Upper lobe of left lung (tissue), 6 donors: ENCODE results near the gene GYPE. TPM values are rescaled to one million over a fixed set of nuclear protein-coding genes. Genes with fewer than 3 reads are reported as not detected.
A peak's percentile ranks its signal among the peaks of the same experiment; 100 is the strongest.
"Not testable (repeated sequence)": the region's sequence is repeated elsewhere in the genome, so short reads cannot be mapped to it uniquely, and the experiment has no call there.

Source experiments
- ATAC-seq, 2 donors: fragments of 200-7000 bp; cut with Tn5 transposase; one replicate each; pipeline ENCODE4 v1.9.1; 2022; ENCODE audit warnings: mild to moderate bottlenecking in 2 of 2, moderate library complexity in 2 of 2; ENCODE audit not compliant: low FRiP score in 2 of 2
- DNase-seq, 2 donors: peaks; one replicate each; pipeline ENCODE4 v3.0.0-alpha.2; 2019 to 2020
- H3K27ac ChIP-seq, 4 donors: fragments of 200-600 bp; sonication (generic); one replicate each; pipeline ENCODE4 v1.5.1; 2016 to 2019
- H3K27me3 ChIP-seq, 4 donors: fragments of 200-600 bp; sonication (generic); one replicate each; pipeline ENCODE4 v1.5.1; 2017 to 2019
- H3K36me3 ChIP-seq, 4 donors: fragments of 200-600 bp; sonication (generic); one replicate each; pipeline ENCODE4 v1.5.1; 2016 to 2019
- H3K4me1 ChIP-seq, 4 donors: fragments of 200-600 bp; sonication (generic); one replicate each; pipeline ENCODE4 v1.5.1; 2018 to 2019
- H3K4me3 ChIP-seq, 4 donors: fragments of 200-600 bp; sonication (generic); one replicate each; pipeline ENCODE4 v1.5.1; 2017 to 2019; ENCODE audit warnings: mild to moderate bottlenecking in 2 of 4, moderate library complexity in 1 of 4
- H3K9me3 ChIP-seq, 4 donors: fragments of 200-600 bp; sonication (generic); one replicate each; pipeline ENCODE4 v1.5.1; 2018 to 2019
- CTCF ChIP-seq, 6 experiments: fragments of 450-650 bp in 4 of 6; fragments of 200-600 bp in 2 of 6; sonication (generic) in 2 of 6; IDR thresholded peaks; one replicate each; pipeline ENCODE4 v1.5.1; 2016 to 2019; ENCODE audit warnings: antibody characterized with exemption in 6 of 6
- EP300 ChIP-seq, 4 donors: sonication (generic); formaldehyde crosslinking; IDR thresholded peaks; one replicate each; pipeline ENCODE4 v1.5.1; 2017; ENCODE audit warnings: antibody characterized with exemption in 4 of 4, control low read depth in 2 of 4
- POLR2A ChIP-seq, 4 donors: fragments of 450-650 bp; IDR thresholded peaks; one replicate each; pipeline ENCODE4 v1.5.1; 2016 to 2017; ENCODE audit warnings: antibody characterized with exemption in 4 of 4, mild to moderate bottlenecking in 2 of 4
- POLR2AphosphoS5 ChIP-seq, 2 donors: sonication (generic); formaldehyde crosslinking; IDR thresholded peaks; one replicate each; pipeline ENCODE4 v1.5.1; 2017; ENCODE audit warnings: antibody characterized with exemption in 2 of 2
- WGBS, 2 donors: methylation state at CpG; one replicate each; pipeline ENCODE4 v1.1.5; 2017 to 2018; 5-methylcytosine and 5-hydroxymethylcytosine counted together
- total RNA-seq, 6 donors: library from RNA; depleted of rRNA in 4 of 6; stranded (reverse); fragments of >200 nt in 4 of 6; gene quantifications; one replicate each; pipeline versions ENCODE4 v1.1.0 to v1.2.1, GENCODE V29; 2016 to 2021
- donor health status: DM: no; HTN: no; CAD: no; lungs with moderate emphysema.
- donor health status: DM: no; HTN: yes; CAD: no; lungs with severe emphysema.

The GYPE gene
- total RNA-seq = 1 to 10 TPM in 2 of 6 donors, under 1 TPM in 3, not detected in 1; 0.89 to 1.7 (median 0.98) TPM

DNA sequence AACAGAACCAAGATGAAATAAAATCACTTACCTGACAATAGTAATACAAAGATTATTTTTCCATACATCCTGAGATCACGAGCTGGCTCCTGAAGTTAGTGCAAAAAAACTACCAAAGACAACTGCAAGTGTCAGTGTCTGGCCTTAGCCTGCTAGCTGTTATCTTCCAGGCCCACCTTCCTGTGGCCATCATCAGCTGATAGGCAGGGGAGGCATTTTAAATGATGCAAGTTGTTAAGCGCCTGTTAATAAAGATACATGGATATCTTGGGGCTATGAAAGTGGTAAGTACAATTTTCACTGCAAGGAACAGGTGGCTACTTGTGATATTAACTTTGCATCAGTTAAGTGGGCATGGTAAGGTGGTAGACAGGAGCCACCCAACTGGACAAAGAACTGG, at the start of gene GYPE:
GYPE (minus strand) TSS at position 120 of the 400 bp plus-strand sequence; CDS start at position 68, 52 bp downstream.
- not testable (repeated sequence) for H3K9me3 ChIP-seq, ATAC-seq, H3K36me3 ChIP-seq, DNase-seq, H3K4me3 ChIP-seq, H3K4me1 ChIP-seq, H3K27ac ChIP-seq, H3K27me3 ChIP-seq
- WGBS, 2 donors = 76 to 88% methylated on average over 2 of the region's 2 CpGs

- DNase-seq, H3K27ac ChIP-seq, H3K36me3 ChIP-seq, H3K27me3 ChIP-seq, H3K4me1 ChIP-seq, ATAC-seq, H3K4me3 ChIP-seq: not testable (repeated sequence)
- H3K9me3 ChIP-seq = peaks cover 0 to 17% (median 5%) of the 10 kb centered on the region in 4 donors
These were observed 46.2 kb upstream of the GYPE start for GRCh38 chr4:143951458-143951972.

DNA sequence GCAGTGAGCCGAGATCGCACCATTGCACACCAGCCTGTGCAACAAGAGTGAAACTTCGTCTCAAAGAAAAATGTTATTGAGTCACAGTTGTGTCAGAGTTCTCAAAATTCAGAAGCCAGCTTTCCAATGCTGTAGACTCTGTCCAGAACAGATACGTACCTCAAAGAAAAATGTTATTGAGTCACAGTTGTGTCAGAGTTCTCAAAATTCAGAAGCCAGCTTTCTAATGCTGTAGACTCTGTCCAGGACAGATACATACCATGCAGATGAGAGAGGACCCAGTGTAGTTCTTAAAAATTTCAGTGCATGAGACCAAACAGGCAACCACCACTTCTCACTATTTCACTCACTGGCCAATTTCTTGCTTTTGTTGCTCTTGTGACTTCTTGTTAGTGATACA, 45.6 kb upstream of the GYPE start:
- not testable (repeated sequence) for DNase-seq, H3K27ac ChIP-seq, H3K27me3 ChIP-seq, H3K4me3 ChIP-seq, ATAC-seq, H3K36me3 ChIP-seq, H3K4me1 ChIP-seq
- H3K9me3 ChIP-seq = peaks cover 0 to 17% (median 5%) of the 10 kb centered on the region in 4 donors
- 83 to 98% methylated on average over 4 of the region's 4 CpGs for WGBS, 2 donors

- not testable (repeated sequence) for DNase-seq, H3K36me3 ChIP-seq, H3K27ac ChIP-seq, H3K27me3 ChIP-seq, H3K4me1 ChIP-seq, H3K4me3 ChIP-seq, ATAC-seq
- peaks cover 0 to 17% (median 5%) of the 10 kb centered on the region in 4 donors for H3K9me3 ChIP-seq
- WGBS, 2 donors = 20 to 21% methylated on average over 1 of the region's 1 CpG
These were observed 44.8 kb upstream of the GYPE start for GRCh38 chr4:143950185-143950584.

GRCh38 chr4:143947493-143947892, 42.1 kb upstream of the GYPE start:
- DNase-seq, ATAC-seq, H3K27me3 ChIP-seq, H3K36me3 ChIP-seq, H3K4me3 ChIP-seq, H3K4me1 ChIP-seq, H3K27ac ChIP-seq: not testable (repeated sequence)
- peaks cover 0 to 14% (median 5%) of the 10 kb centered on the region in 4 donors for H3K9me3 ChIP-seq
- WGBS, 2 donors = 59% methylated on average over 1 of the region's 1 CpG

GRCh38 chr4:143940708-143941107, 35.3 kb upstream of the GYPE start:
- not testable (repeated sequence) for H3K27ac ChIP-seq, DNase-seq, H3K27me3 ChIP-seq, H3K9me3 ChIP-seq, H3K4me3 ChIP-seq, ATAC-seq, H3K36me3 ChIP-seq, H3K4me1 ChIP-seq
- 64 to 65% methylated on average over 2 of the region's 2 CpGs for WGBS, 2 donors

DNA sequence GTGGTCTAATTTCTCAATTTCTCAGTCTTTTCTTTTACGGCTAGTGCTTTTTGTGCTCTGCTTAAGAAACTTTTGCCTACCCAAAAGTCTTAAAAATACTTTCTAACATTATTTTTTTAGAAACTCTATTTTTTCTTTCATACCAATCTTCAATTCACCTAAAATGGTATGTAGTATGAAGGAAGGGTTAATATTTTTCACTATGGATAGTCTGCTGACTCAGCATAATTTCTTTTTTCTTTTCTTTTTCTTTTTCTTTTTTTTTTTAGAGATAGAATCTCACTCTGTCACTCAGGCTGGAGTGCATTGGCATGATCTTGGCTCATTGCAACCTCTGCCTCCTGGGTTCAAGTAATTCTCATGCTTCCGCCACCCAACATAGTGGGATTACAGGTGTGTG, 34.2 kb upstream of the GYPE start:
- Histone ChIP-seq H3K36me3 (no peaks in the 10 kb centered on the region), H3K27ac (no peak overlapping the region), H3K4me1 (no peaks in the 10 kb centered on the region), H3K27me3 (no peaks in the 10 kb centered on the region), H3K9me3 (no peaks in the 10 kb centered on the region), H3K4me3 (no peak overlapping the region)
- ATAC-seq (no peak), DNase-seq (no peak)
- WGBS, 2 donors = 98 to 100% methylated on average over 2 of the region's 2 CpGs
- no peak for TF ChIP-seq EP300 (IDR thresholded peaks at IDR 0.05)
- TF ChIP-seq POLR2A (IDR thresholded peaks at IDR 0.05) = no peak
- no peak for TF ChIP-seq POLR2AphosphoS5 (IDR thresholded peaks at IDR 0.05)
- TF ChIP-seq CTCF (IDR thresholded peaks at IDR 0.05) = no peak

- 77 to 82% methylated on average over 4 of the region's 4 CpGs for WGBS, 2 donors
- H3K4me3 ChIP-seq, H3K27me3 ChIP-seq, H3K9me3 ChIP-seq, H3K4me1 ChIP-seq, H3K36me3 ChIP-seq, H3K27ac ChIP-seq, DNase-seq, ATAC-seq: not testable (repeated sequence)
These were observed 33.5 kb upstream of the GYPE start for GRCh38 chr4:143938890-143939289.

DNA sequence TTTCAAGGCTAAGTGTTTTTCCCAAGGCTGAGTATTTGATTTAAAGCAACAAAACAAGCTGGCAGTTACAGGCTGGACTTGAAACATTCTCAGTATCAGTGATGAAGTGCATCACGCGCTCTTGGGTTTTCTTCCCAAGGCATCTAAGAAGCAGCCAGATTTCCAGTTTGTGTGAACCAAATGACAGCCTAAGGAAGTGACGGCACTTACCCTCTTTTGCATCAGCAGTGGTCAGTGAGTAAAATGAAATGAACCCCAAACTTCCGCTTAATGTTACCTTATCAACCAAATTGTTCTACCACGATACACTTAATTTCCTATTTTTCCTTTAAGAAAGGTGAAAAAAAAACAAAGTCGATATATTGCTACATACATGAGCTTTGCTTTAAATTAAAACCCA, 15.8 kb upstream of the GYPE start:
- Histone ChIP-seq H3K4me3 (no peak overlapping the region), H3K4me1 (no peaks in the 10 kb centered on the region), H3K36me3 (no peaks in the 10 kb centered on the region), H3K27ac (no peak overlapping the region), H3K27me3 (no peaks in the 10 kb centered on the region), H3K9me3 (no peaks in the 10 kb centered on the region)
- TF ChIP-seq POLR2AphosphoS5 (IDR thresholded peaks at IDR 0.05) = no peak
- no peak for TF ChIP-seq EP300 (IDR thresholded peaks at IDR 0.05)
- no peak for TF ChIP-seq CTCF (IDR thresholded peaks at IDR 0.05)
- no peak for TF ChIP-seq POLR2A (IDR thresholded peaks at IDR 0.05)
- ATAC-seq (no peak), DNase-seq (peak in 1 of 2 donors; percentile 28)
- 67 to 84% methylated on average over 6 of the region's 6 CpGs for WGBS, 2 donors

DNA sequence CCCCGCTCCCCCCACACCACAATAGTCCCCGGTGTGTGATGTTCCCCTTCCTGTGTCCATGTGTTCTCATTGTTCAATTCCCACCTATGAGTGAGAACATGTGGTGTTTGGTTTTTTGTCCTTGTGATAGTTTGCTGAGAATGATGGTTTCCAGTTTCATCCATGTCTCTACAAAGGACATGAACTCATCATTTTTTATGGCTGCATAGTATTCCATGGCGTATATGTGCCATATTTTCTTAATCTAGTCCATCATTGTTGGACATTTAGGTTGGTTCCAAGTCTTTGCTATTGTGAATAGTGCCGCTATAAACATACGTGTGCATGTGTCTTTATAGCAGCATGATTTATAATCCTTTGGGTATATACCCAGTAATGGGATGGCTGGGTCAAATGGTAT, 11.1 kb upstream of the GYPE start:
- 95 to 98% methylated on average over 5 of the region's 5 CpGs for WGBS, 2 donors
- DNase-seq, H3K27ac ChIP-seq: not testable (repeated sequence)

DNA sequence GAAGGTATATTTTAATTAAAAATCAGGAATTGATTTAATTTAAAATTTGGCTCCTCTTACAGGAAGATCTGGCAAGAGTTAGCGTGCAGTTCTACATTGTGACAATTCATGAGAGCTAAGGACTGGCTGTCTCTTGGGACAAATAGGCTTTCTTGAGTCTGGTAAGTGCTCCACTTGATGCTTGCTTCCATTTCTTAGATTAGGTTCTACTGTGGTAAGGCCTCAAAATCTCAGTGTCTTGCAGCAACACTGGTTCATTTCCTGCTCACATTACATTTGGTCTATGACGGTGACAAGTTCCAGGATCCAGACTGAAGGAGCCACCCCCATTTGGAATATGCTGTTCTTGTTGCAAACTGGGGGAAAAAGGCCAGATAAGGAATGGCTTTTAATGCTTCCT, 7.1 kb upstream of the GYPE start:
- not testable (repeated sequence) for DNase-seq, ATAC-seq, H3K36me3 ChIP-seq, H3K9me3 ChIP-seq, H3K4me1 ChIP-seq, H3K27me3 ChIP-seq
- Histone ChIP-seq H3K27ac (peak overlapping the region in 1 of 4 donors; percentile 71), H3K4me3 (peak overlapping the region in 2 of 4 donors; percentile 49 to 50)
- 55 to 57% methylated on average over 2 of the region's 2 CpGs for WGBS, 2 donors

More for the DNA sequence above, 11.1 kb upstream of the GYPE start:
- not testable (repeated sequence) for ATAC-seq, H3K9me3 ChIP-seq, H3K27me3 ChIP-seq, H3K4me1 ChIP-seq, H3K36me3 ChIP-seq, H3K4me3 ChIP-seq
